GM06990 (cell line): Measurements from ENCODE around the gene SSPN.
"Not testable (repeated sequence)": the region's sequence is repeated elsewhere in the genome, so short reads cannot be mapped to it uniquely, and the experiment has no call there.

Experiments
- DNase-seq: peaks from one replicate; pipeline ENCODE4 v3.0.0-alpha.2; 2011; ENCODE audit not compliant: insufficient read length; ENCODE audit errors: extremely low read depth
- H3K27me3 ChIP-seq: replicated peaks from 2 replicates; pipeline ENCODE4 v1.6.0; 2011; ENCODE audit warnings: low read length; ENCODE audit not compliant: control insufficient read depth, insufficient read depth
- H3K36me3 ChIP-seq: 2 replicates; pipeline ENCODE4 v1.5.1; 2011; ENCODE audit warnings: low read length; ENCODE audit not compliant: control insufficient read depth, insufficient read depth
- H3K4me3 ChIP-seq: replicated peaks from 2 replicates; pipeline ENCODE4 v1.5.1; 2011; ENCODE audit warnings: low read depth, mild to moderate bottlenecking, control low read depth, low read length
- CTCF ChIP-seq: IDR thresholded peaks from 2 replicates; pipeline ENCODE4 v1.5.1; 2011; ENCODE audit warnings: low read length, control low read depth, mild to moderate bottlenecking, inconsistent platforms; ENCODE audit not compliant: insufficient read depth, poor library complexity, severe bottlenecking

Gene SSPN

GRCh38 chr12:26231921-26232320 is 36.5 kb downstream of the SSPN start:
- DNase-seq: no peak
- no peak for TF ChIP-seq CTCF
- H3K4me3 ChIP-seq: no peak overlapping the region

DNA sequence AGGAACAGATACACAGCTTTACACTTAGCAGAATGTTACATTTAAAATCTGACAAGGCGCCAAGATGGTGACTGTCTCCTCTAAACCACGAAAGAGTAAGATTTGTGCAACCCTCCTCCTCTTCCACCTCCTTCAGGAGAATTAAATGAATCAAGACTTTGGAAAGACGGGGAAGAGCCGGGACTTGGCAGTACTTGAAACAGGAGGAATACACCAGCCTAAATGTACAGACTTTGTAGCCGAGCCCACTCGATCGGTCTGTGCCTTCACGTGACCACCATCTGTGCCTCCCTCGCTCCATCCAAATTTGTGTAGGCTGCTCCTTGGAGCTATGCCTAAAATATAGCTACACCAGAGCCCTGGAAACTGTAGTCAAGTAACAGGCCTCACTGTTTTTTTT is 38.3 kb downstream of the SSPN start:
- H3K4me3 ChIP-seq: no peak overlapping the region
- no peaks in the 10 kb centered on the region for H3K27me3 ChIP-seq
- H3K36me3 ChIP-seq: no peaks in the 10 kb centered on the region
- TF ChIP-seq CTCF: no peak
- no peak for DNase-seq

More at GRCh38 chr12:26231921-26232320, 36.5 kb downstream of the SSPN start:
- no peaks in the 10 kb centered on the region for H3K27me3 ChIP-seq
- H3K36me3 ChIP-seq: no peaks in the 10 kb centered on the region

- DNase-seq, H3K4me3 ChIP-seq, H3K27me3 ChIP-seq, H3K36me3 ChIP-seq: not testable (repeated sequence)
These were observed 40.1 kb downstream of the SSPN start for GRCh38 chr12:26235465-26235864.

GRCh38 chr12:26238341-26239121 is 43.2 kb downstream of the SSPN start:
- no peak for DNase-seq
- H3K36me3 ChIP-seq: no peaks in the 10 kb centered on the region
- no peaks in the 10 kb centered on the region for H3K27me3 ChIP-seq
- no peak for TF ChIP-seq CTCF
- no peak overlapping the region for H3K4me3 ChIP-seq

DNA sequence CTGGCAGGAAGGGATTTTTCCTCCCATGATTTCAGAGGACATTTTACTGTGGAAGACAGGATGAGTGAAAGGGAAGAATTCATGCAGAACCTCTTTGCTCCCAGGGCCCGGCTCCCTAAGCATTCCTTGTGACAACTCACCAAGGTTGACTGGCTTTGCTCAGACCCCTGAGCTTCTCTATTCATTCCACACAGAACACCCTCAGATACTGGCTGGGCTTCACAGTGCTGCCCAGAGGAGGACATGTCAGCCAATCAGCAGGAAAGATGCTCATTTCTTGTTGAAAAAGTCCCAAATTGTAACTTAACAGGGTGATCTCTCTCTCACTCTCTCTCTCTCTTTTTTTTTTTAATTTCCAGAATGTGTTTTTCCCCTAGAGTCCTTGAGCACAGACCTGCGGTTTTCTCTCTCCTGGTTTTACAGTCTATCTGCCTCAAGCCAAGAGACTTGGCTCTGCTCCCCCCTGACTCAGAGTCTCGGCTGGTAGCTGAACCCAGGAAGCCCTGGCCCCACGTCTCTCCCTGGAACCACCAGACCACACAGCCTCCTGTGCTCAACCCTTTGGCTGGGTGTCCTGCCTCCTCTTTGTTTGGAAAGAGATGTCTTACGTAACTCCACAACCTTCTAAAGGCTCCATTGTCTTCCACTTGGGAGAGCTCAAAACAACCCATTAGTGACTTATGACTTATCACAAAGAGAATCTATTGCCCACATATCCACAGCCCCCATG is 43.9 kb downstream of the SSPN start:
- no peaks in the 10 kb centered on the region for H3K36me3 ChIP-seq
- no peak for TF ChIP-seq CTCF
- H3K4me3 ChIP-seq: no peak overlapping the region
- no peak for DNase-seq
- H3K27me3 ChIP-seq: no peaks in the 10 kb centered on the region
